ENCODE data around the gene SNX11. TPM values are rescaled to one million over a fixed set of nuclear protein-coding genes. Genes with fewer than 3 reads are reported as not detected.
A peak's percentile ranks its signal among the peaks of the same experiment; 100 is the strongest.

SNX11 gene
- total RNA-seq, 2 donors from 2014 or later, result 15.2 to 16.0 TPM

DNA sequence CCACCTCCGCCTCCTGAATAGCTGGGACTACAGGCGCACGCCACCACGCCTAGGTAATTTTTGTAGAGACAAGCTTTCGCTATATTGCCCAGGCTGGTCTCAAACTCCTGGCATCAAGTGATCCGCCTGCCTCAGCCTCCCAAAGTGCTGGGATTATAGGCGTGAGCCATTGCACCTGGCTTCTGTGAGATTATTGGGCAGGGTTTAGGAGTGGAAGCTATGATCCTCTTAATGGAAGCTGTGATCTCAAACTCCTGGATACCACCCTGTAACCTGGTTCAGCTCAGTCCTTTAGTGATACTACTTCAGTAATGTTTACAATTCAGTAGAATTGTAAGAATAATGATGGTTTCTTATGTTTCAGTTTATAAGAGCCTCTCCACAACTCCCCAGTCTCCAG is 45.3 kb upstream of the SNX11 start:
- WGBS, result 93% methylated on average over 7 of the region's 7 CpGs
- no peak for DNase-seq (ENCODE audit: low spot score)
- no peak overlapping the region for H3K4me3 ChIP-seq
- H3K36me3 ChIP-seq, result peaks cover 0 to 23% of the 10 kb centered on the region in 2 donors
- no peak overlapping the region for H3K27ac ChIP-seq
- no peaks in the 10 kb centered on the region for H3K9me3 ChIP-seq
- intact Hi-C loops (cut with DNase I), result no loop called here
- no peaks in the 10 kb centered on the region for H3K4me1 ChIP-seq (replicated peaks)
- H3K27me3 ChIP-seq (replicated peaks; ENCODE audit: insufficient read depth), result no peaks in the 10 kb centered on the region
- TF ChIP-seq POLR2AphosphoS5 (IDR thresholded peaks at IDR 0.05), result no peak
- TF ChIP-seq, protein P1, sequence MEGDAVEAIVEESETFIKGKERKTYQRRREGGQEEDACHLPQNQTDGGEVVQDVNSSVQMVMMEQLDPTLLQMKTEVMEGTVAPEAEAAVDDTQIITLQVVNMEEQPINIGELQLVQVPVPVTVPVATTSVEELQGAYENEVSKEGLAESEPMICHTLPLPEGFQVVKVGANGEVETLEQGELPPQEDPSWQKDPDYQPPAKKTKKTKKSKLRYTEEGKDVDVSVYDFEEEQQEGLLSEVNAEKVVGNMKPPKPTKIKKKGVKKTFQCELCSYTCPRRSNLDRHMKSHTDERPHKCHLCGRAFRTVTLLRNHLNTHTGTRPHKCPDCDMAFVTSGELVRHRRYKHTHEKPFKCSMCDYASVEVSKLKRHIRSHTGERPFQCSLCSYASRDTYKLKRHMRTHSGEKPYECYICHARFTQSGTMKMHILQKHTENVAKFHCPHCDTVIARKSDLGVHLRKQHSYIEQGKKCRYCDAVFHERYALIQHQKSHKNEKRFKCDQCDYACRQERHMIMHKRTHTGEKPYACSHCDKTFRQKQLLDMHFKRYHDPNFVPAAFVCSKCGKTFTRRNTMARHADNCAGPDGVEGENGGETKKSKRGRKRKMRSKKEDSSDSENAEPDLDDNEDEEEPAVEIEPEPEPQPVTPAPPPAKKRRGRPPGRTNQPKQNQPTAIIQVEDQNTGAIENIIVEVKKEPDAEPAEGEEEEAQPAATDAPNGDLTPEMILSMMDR (IDR thresholded peaks at IDR 0.05), result no peak
- TF ChIP-seq POLR2A (IDR thresholded peaks at IDR 0.05), result no peak

DNA sequence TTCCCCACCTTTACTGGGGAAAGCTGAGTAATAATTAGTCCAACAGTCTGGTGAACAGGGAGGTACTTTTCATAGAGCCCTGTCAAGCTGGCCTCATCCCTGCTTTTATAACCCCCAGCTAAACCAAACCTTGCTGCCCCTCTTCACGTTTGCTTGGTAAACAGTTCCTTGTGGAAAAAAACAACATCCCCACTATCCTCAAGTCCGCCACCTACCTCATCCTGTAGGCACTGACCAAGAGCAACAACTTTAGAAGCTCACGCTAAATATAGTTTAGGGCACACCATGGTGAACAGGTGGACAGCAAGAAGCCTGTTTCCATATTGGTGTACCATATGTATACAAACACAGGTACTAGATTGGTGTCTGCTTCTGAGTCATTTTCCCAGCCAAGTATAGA is 42.9 kb upstream of the SNX11 start:
- no peak for TF ChIP-seq POLR2A (IDR thresholded peaks at IDR 0.05)
- Histone ChIP-seq H3K36me3 (peaks cover 0 to 2% of the 10 kb centered on the region in 2 donors), H3K9me3 (no peaks in the 10 kb centered on the region), H3K4me1 (replicated peaks) (no peaks in the 10 kb centered on the region), H3K4me3 (no peak overlapping the region), H3K27ac (peak overlapping the region in 1 of 2 donors; percentile 16), H3K27me3 (replicated peaks; ENCODE audit: insufficient read depth) (no peaks in the 10 kb centered on the region)
- no peak for DNase-seq (ENCODE audit: low spot score)
- intact Hi-C loops (cut with DNase I), result no loop called here
- 72% methylated on average over 3 of the region's 3 CpGs for WGBS

DNA sequence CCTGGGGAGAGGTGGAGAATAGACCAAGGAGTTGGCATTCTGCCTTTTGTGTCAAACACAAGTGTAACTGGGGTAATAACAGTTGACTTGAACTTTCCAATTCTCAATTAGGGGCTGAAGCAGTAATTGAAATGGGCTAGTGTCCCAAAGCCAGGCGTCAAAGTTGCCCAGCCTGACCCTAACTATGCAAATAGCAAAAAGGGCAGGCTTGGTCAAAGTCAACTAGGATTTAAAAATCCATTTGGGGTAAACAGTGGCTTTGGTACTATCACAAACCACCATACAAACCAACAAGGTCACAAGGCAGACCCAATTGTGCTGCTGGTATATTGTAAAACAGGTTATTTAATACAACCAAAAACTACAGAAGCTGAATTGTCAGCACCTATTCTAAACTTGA is 41.4 kb upstream of the SNX11 start:
- peaks cover 0 to 2% of the 10 kb centered on the region in 2 donors for H3K36me3 ChIP-seq
- no peak for DNase-seq (ENCODE audit: low spot score)
- intact Hi-C loops (cut with DNase I), result no loop called here
- H3K27ac ChIP-seq, result no peak overlapping the region
- H3K4me3 ChIP-seq, result no peak overlapping the region
- H3K4me1 ChIP-seq (replicated peaks), result no peaks in the 10 kb centered on the region
- no peaks in the 10 kb centered on the region for H3K27me3 ChIP-seq (replicated peaks; ENCODE audit: insufficient read depth)
- H3K9me3 ChIP-seq, result no peaks in the 10 kb centered on the region
- no peak for TF ChIP-seq POLR2AphosphoS5 (IDR thresholded peaks at IDR 0.05)
- TF ChIP-seq POLR2A (IDR thresholded peaks at IDR 0.05), result no peak
- TF ChIP-seq, protein P1 (IDR thresholded peaks at IDR 0.05), result no peak
- 82% methylated on average over 1 of the region's 1 CpG for WGBS

DNA sequence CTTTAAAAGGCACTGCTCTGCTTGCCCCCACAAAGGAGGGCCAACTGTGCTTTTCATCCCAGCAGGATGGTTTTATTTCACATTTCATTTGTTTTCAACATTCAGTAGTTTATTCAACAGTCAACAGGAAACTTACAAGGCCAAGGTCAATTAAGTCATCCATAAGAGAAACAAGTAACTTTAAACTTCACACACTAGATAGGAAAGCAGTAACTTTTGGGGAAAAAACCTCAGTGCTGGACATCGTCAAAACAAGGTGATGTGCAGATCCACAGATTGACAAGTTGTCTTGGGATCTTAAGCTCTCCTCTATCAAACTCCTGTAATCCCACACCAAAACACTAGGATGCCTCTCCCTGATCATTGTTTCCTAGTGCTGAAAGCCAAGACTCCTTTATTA is 40.9 kb upstream of the SNX11 start:
- 79% methylated on average over 1 of the region's 1 CpG for WGBS
- H3K27me3 ChIP-seq (replicated peaks; ENCODE audit: insufficient read depth), result no peaks in the 10 kb centered on the region
- H3K36me3 ChIP-seq, result peaks cover 0 to 2% of the 10 kb centered on the region in 2 donors
- H3K4me3 ChIP-seq, result no peak overlapping the region
- no peaks in the 10 kb centered on the region for H3K9me3 ChIP-seq
- no peaks in the 10 kb centered on the region for H3K4me1 ChIP-seq (replicated peaks)
- intact Hi-C loops (cut with DNase I), result no loop called here
- DNase-seq (ENCODE audit: low spot score), result no peak
- TF ChIP-seq, protein P1 (IDR thresholded peaks at IDR 0.05), result no peak
- no peak for TF ChIP-seq POLR2A (IDR thresholded peaks at IDR 0.05)
- TF ChIP-seq POLR2AphosphoS5 (IDR thresholded peaks at IDR 0.05), result no peak
- H3K27ac ChIP-seq, result no peak overlapping the region

DNA sequence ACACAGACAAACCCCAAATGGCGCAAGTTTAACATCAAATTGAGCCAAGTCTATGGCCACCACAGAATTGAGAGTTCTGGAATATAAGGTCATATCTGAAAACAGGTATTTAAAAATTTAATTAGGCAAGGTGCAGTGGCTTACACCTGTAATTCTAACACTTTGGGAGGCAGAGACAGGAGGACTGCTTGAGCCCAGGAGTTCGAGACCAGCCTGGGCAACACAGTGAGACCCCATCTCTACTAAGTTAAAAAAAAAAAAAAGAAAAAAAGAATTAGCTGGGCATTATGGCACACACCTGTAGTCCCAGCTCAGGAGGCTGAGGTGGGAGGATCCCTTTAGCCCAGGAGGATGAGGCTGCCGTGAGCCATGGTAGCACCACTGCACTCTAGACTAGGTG is 40.3 kb upstream of the SNX11 start:
- DNase-seq (ENCODE audit: low spot score), result no peak
- WGBS, result 97% methylated on average over 3 of the region's 3 CpGs
- Histone ChIP-seq H3K27me3 (replicated peaks; ENCODE audit: insufficient read depth) (no peaks in the 10 kb centered on the region), H3K9me3 (no peaks in the 10 kb centered on the region), H3K4me3 (no peak overlapping the region), H3K4me1 (replicated peaks) (no peaks in the 10 kb centered on the region), H3K36me3 (peaks cover 0 to 2% of the 10 kb centered on the region in 2 donors), H3K27ac (no peak overlapping the region)
- intact Hi-C loops (cut with DNase I), result no loop called here
- TF ChIP-seq, protein P1 (IDR thresholded peaks at IDR 0.05), result no peak
- TF ChIP-seq POLR2A (IDR thresholded peaks at IDR 0.05) (no peak), POLR2AphosphoS5 (IDR thresholded peaks at IDR 0.05) (no peak)
